HG02840 (cell line): ENCODE data around the gene PRKD1.

Experiments used
- ATAC-seq: cut with Tn5 transposase; IDR thresholded peaks from one replicate; pipeline ENCODE4 v1.9.1; 2021; ENCODE audit warnings: mild to moderate bottlenecking, moderate library complexity, moderate number of reproducible peaks; ENCODE audit not compliant: unreplicated experiment, low FRiP score

Gene PRKD1

GRCh38 chr14:29637411-29637810 lies 290.2 kb downstream of the PRKD1 start:
- no peak for ATAC-seq

DNA sequence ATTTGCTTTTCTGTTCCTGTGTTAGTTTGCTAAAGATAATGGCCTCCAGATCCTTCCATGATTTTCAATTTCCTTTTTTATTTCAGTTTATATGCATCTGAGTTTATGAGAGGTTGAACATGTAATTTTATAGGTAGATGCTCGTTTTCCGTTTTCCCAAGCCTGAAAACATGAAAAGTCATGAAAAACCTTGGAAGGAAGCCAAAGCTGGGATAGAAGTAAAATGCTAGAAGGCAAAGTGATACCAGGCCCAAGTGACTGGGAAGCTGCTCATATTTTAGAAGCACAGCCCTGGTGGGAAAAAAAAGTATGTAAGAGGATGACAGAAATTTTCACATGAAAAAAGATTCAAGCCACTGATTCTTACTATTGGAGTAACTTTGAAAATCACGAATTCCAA lies 290.8 kb downstream of the PRKD1 start:
- ATAC-seq: no peak

DNA sequence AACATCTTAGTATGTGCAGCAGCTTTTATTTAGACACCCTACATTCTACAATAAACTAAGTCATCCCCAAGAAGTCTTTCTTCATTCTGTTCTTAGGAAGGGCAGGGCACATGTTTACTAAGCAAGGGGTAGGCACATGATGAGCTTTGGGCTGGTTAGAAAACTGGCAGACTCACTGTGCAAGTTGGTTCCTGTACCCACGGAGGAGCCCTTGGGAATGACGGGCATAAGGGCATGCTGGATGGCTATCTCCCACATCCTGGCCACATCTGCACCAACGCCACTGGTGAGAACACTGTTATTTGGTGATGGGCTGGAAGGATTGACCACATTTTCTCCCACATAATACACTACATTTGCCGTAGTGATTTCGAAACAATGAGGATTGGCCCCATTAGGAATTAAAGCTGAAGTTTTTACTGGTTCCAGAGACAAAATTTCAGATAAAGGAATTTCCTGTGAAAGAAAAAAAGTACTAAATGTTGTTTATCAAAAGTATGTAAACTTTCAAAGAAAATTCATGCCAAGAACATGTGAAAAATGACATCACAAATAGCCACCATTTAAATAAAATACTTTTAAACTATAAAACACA lies 297.0 kb downstream of the PRKD1 start:
- ATAC-seq: no peak

DNA sequence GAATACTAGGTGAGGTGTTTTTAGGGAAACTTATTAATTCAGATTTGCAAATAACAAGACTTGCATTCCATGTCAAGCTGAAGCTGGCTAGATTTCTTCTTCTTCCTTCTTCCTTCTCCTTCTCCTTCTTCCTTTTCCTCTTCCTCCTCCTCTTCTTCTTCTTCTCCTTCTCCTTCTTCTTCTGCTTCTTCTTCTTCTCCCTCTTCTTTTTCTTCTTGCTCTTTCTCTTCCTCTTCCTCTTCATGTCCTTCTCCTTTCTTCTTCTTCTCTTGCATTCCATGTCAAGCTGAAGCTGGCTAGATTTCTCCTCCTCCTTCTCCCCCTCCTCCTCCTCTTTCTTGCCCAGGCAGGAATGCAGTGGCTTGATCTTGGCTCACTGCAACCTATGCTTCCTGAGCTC lies 297.8 kb downstream of the PRKD1 start:
- no peak for ATAC-seq

DNA sequence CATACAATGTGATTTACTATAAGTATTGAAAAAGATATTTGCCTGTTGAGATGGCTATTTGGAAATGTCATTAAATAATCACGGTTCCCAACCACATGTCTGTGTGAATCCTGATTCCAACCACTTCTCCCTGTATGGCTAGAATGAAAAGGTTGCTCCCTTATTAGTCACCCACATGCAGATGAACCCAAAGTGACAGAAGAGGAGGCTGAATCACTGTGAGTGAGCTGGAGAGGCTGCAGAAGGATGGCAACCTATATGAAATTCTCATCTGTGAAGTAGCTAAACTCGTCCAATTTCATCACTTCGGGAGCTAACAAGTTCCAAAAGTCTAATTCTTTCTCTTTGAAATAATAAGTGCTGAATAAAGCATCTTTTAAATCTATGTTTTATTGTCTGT lies 300.5 kb downstream of the PRKD1 start:
- no peak for ATAC-seq

- no peak for ATAC-seq
Observed at GRCh38 chr14:29618323-29619067, 309.2 kb downstream of the PRKD1 start.

- no peak for ATAC-seq
Observed at GRCh38 chr14:29616922-29617321, 310.7 kb downstream of the PRKD1 start.

DNA sequence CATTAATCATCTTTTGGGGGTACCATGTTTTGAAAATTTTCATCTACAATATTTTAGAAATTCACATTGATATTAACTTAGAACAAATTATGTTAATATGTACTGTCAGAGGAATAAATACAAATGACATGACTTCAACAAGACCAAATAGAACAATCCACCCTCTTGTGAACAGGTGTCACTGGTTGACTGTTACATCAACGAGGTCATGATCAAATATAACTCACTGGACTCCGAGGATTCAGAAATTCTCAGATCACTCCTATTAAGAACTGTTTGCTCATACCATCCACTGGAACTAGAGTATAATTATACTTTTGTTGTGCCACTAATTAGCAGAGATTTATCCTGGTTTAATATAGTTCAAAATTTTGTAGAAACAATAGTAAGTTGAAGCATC lies 318.8 kb downstream of the PRKD1 start:
- no peak for ATAC-seq

DNA sequence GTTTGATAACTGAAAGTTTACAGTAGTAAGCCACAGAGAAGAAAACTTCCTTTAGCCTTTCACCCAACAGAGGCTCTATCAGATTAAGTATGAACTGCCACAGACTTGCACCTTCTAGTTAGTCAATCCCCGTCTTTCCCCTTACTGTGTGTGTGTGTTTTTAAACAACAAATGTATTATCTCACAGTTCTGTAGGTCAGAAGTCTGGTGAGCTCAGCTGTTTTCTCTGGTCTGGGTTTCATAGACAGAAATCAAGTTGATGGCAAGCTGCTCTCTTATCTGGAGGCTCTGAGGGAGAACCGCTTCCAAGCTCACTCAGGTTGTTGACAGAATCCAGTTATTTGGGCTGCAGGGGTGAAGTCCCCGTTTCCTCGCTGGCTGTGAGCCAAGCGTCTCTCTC lies 320.5 kb downstream of the PRKD1 start:
- ATAC-seq: no peak

GRCh38 chr14:29603696-29604095 lies 324.0 kb downstream of the PRKD1 start:
- no peak for ATAC-seq

GRCh38 chr14:29601616-29602015 lies 326.0 kb downstream of the PRKD1 start:
- ATAC-seq: no peak

DNA sequence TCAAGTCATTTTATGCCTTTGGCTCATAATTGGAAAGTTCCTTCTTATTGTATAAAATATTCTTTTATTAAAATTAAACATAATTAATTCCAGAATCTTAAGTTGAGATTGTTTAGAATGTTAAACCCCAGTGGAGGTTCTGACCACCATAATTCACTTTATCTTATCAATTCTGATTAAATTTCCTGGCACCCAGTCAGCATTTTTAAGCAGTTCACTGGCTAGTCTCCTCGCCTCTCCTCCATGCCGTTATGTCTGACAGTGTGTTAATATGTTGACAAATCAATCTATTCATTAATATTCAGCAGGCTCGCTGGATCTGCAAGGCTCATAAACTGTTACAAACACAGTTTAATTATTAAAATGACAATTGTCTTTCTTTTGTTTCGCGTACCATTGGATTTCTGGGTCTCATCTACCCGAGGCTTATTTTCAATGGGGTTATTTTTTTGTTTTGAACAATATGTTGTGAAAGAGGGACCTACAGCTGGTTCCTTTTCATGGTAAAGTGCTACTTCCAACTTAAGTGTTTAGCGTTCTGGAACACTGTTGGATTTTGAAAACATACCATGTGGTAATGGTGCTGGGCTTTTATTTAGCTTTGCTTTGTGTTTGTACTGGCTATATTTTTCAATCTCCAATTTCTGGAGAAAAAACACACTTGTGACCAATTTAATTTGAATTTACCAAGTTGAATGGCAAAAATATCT lies 339.7 kb downstream of the PRKD1 start:
- ATAC-seq: no peak

GRCh38 chr14:29587046-29587445 lies 340.6 kb downstream of the PRKD1 start:
- ATAC-seq: no peak

DNA sequence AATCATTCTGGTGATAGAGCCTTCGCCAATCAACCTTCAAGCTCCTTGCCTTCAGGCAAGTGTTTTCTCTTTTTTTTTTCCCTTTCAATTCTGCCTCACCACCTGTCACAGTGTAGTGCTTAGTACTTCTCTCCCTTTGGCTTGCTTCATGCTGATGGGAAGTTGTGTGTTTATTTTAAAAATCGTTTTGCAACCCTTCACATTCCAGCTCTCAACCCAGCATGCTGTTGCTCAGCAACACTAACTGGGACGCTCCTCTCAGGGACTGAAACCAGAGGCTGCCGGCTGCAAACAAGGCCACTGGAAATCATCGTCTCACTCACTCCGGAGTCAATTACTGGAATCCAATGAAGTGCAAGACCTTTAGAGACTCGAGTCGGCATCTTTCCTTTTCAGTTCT lies 342.7 kb downstream of the PRKD1 start:
- ATAC-seq: no peak

DNA sequence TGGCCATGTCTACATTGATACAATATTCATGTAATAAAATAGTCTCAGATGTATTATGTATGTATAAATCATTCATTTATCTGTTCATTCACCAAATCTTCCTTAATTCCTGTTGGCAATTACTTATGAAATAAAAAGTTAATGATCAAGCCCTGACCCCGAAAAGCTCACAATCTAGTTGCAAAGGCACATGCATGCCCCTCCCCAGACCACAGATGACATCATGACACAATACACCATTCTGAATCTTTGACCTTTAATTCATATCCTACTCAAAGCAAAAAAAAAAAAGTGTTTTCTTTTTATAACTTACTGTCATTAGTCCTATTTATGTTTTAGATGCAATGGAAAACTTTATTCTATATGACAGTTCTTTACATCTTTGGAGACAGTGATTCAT lies 346.9 kb downstream of the PRKD1 start:
- no peak for ATAC-seq

- ATAC-seq: no peak
Observed at GRCh38 chr14:29579838-29580237, 347.8 kb downstream of the PRKD1 start.

DNA sequence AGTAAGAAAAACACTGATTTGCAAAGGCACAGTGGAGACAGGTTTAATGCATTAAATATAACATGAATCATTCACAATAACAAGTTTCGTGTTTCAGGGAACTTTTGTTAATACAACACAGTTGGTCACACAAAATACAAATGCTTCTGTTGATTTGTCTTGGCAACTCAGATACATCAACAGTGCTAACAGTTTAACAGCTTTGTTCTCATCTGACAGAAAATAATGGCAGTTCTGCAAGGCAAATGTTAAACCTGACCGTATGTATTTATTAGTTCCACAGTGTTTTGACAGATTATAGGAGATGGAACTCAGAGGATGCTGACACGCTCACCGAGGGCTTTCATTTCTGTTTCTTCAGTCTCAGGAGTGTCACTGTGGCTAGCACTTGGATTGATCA lies 350.7 kb downstream of the PRKD1 start:
- ATAC-seq: no peak

- ATAC-seq: no peak
Observed at GRCh38 chr14:29569194-29569593, 358.5 kb downstream of the PRKD1 start.

GRCh38 chr14:29566194-29566593 lies 361.5 kb downstream of the PRKD1 start:
- ATAC-seq: no peak

- no peak for ATAC-seq
Observed at GRCh38 chr14:29558516-29558915, 369.1 kb downstream of the PRKD1 start.

DNA sequence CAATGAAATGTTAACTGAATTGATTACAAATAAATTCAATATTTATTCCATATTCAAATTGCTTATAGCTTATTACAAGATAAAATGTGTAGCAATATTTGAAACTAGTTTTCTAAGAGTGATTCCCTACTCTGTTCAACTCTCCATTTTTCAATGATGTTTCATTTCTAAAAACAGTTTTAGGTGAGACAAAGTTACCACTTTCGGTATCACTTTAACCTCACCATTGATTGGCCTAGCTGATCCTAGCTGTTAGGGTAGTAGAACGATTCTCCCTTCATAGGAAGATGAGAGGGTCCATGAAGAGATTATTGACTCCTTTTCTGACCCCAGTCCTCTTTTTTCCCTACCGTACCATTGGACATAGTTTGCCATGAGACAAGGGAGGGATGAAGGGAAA lies 373.3 kb downstream of the PRKD1 start:
- ATAC-seq: no peak

DNA sequence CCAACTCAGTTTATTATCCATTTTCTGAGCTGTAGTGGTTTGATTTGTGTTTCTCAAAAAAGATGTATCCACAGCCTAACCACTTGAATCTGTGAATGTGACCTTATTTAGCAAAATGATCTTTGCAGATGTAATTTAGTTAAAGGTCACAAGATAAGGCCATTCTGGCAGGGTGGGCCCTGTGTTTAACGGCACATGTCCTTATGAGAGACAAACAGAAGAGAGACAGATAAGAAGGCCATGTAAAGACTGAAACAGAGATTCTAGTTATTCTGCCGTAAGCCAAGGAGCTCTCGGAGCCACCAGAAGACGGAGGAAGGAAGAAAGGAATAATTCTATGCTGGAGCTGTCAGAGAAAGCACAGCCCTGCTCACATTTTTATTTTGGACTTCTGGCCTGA lies 374.2 kb downstream of the PRKD1 start:
- ATAC-seq: no peak
